ENCODE results near the gene EXOC2.

DNA sequence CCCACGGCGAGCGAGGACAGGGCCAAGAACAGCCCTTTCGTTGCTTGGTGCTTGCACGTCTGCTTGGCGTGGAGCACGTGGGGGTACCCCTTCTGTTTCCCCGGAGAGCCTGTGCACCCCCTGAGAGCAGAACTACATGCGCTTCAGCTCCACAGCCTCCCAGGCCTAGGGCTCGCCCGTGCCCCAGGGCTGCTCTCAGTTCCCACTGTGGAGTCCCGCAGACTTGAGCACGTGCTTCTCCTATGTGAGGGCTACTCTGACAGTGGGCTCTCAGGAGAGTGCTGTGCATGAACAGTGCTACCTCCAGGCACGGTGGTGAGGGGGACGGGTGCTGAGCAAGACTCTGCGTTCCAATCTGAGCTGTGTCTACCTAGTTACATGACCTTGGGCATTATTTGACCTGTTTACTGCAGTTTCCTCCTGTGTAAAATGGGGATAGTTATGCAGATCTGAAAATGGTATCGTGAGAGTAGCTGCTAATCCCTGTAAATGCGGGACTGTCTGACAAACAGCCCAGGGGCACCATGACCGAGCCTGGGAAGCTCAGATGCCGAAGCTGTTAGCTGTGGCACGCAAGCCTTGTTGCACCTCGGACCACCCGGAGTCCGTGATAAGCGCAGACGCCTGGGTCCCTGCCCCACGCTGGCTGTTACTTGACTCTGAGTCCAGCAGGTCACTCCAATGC, 219.0 kb downstream of the EXOC2 start:
- TF ChIP-seq, protein P1, sequence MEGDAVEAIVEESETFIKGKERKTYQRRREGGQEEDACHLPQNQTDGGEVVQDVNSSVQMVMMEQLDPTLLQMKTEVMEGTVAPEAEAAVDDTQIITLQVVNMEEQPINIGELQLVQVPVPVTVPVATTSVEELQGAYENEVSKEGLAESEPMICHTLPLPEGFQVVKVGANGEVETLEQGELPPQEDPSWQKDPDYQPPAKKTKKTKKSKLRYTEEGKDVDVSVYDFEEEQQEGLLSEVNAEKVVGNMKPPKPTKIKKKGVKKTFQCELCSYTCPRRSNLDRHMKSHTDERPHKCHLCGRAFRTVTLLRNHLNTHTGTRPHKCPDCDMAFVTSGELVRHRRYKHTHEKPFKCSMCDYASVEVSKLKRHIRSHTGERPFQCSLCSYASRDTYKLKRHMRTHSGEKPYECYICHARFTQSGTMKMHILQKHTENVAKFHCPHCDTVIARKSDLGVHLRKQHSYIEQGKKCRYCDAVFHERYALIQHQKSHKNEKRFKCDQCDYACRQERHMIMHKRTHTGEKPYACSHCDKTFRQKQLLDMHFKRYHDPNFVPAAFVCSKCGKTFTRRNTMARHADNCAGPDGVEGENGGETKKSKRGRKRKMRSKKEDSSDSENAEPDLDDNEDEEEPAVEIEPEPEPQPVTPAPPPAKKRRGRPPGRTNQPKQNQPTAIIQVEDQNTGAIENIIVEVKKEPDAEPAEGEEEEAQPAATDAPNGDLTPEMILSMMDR (optimal IDR thresholded peaks at IDR 0.05 in 1 of 3, IDR thresholded peaks at IDR 0.05 in 1 of 3, conservative IDR thresholded peaks at IDR 0.05 in 1 of 3; ENCODE audit: extremely low read depth in 1 of 3, insufficient read depth in 2 of 3, low read length in 3 of 3), result no peak
- no peak for TF ChIP-seq EZH2 (IDR thresholded peaks at IDR 0.05; ENCODE audit: low read length)

All from keratinocyte (primary cell).